ENCODE results near the gene GPR176.

- TF ChIP-seq EZH2 (IDR thresholded peaks at IDR 0.05; ENCODE audit: borderline replicate concordance) (no peak), CTCF (IDR thresholded peaks at IDR 0.05; ENCODE audit: poor library complexity) (no peak), EZH2phosphoT487 (IDR thresholded peaks at IDR 0.05; ENCODE audit: low read depth, severe bottlenecking, unreplicated experiment) (no peak)
Measured at GRCh38 chr15:39793923-39794322, 126.1 kb downstream of the GPR176 start.
